OCI-LY1 (cell line): ENCODE data around the gene DCC.

Experiments
- H2AFZ ChIP-seq: fragments of 200-600 bp; sonication (generic), shearing (Covaris generic); 2 replicates; pipeline ENCODE4 v1.6.0; 2014; ENCODE audit warnings: antibody characterized with exemption, mild to moderate bottlenecking, low read length
- H3F3A ChIP-seq: fragments of 200-600 bp; sonication (generic), shearing (Covaris generic); 2 replicates; pipeline ENCODE4 v1.6.0; 2014; ENCODE audit warnings: mild to moderate bottlenecking, antibody characterized with exemption, low read length, moderate library complexity; ENCODE audit not compliant: insufficient read depth
- H3K27ac ChIP-seq: fragments of 200-600 bp; sonication (generic); 2 replicates; pipeline ENCODE4 v1.5.1; 2014; ENCODE audit warnings: low read length, mixed run types, mild to moderate bottlenecking, low read depth; ENCODE audit not compliant: poor library complexity, severe bottlenecking
- H3K27me3 ChIP-seq: fragments of 200-600 bp; sonication (generic); 2 replicates; pipeline ENCODE4 v1.6.0; 2014; ENCODE audit warnings: antibody characterized with exemption, mild to moderate bottlenecking, low read length, moderate library complexity; ENCODE audit not compliant: insufficient read depth
- H3K36me3 ChIP-seq: fragments of 200-600 bp; sonication (generic); 2 replicates; pipeline ENCODE4 v1.6.1; 2014; ENCODE audit warnings: mild to moderate bottlenecking, antibody characterized with exemption, low read length, moderate library complexity, mixed read lengths; ENCODE audit not compliant: insufficient read depth
- H3K4me1 ChIP-seq: fragments of 200-600 bp; sonication (generic); 2 replicates; pipeline ENCODE4 v1.5.1; 2014; ENCODE audit warnings: mild to moderate bottlenecking, low read length, moderate library complexity; ENCODE audit not compliant: insufficient read depth, severe bottlenecking
- H3K4me2 ChIP-seq: fragments of 200-600 bp; sonication (generic), shearing (Covaris generic); 2 replicates; pipeline ENCODE4 v1.6.1; 2014; ENCODE audit warnings: low read length
- H3K4me3 ChIP-seq: fragments of 200-600 bp; sonication (generic); 2 replicates; pipeline ENCODE4 v1.5.1; 2014; ENCODE audit warnings: low read length, low read depth, mild to moderate bottlenecking, mixed read lengths; ENCODE audit not compliant: poor library complexity, severe bottlenecking
- H3K79me2 ChIP-seq: fragments of 200-600 bp; shearing (Covaris generic); 2 replicates; pipeline ENCODE4 v1.6.1; 2016; ENCODE audit warnings: mixed run types, low read length, mixed read lengths; ENCODE audit not compliant: insufficient read depth
- H3K9ac ChIP-seq: fragments of 200-600 bp; sonication (generic), shearing (Covaris generic); 2 replicates; pipeline ENCODE4 v1.6.1; 2014; ENCODE audit warnings: mild to moderate bottlenecking, low read length, mixed read lengths
- H3K9me2 ChIP-seq: fragments of 200-600 bp; sonication (generic), shearing (Covaris generic); 2 replicates; pipeline ENCODE4 v1.6.1; 2014; ENCODE audit warnings: low read depth, mild to moderate bottlenecking, low read length, mixed read lengths
- H3K9me3 ChIP-seq: fragments of 200-600 bp; shearing (Covaris generic); 2 replicates; pipeline ENCODE4 v1.6.1; 2014; ENCODE audit warnings: low read length, mixed read lengths
- H4K20me1 ChIP-seq: fragments of 200-600 bp; sonication (generic), shearing (Covaris generic); 2 replicates; pipeline ENCODE4 v1.6.0; 2016; ENCODE audit warnings: mild to moderate bottlenecking, low read length; ENCODE audit not compliant: insufficient read depth
- CTCF ChIP-seq: fragments of 200-600 bp; sonication (generic), shearing (Covaris generic); IDR thresholded peaks from 2 replicates; pipeline ENCODE4 v1.5.1; 2017; ENCODE audit warnings: mild to moderate bottlenecking, antibody characterized with exemption, low read length, moderate library complexity, mixed read lengths
- EZH2 ChIP-seq: fragments of 200-600 bp; sonication (generic), shearing (Covaris generic); IDR thresholded peaks from 2 replicates; pipeline ENCODE4 v1.8.0; 2017; ENCODE audit warnings: borderline replicate concordance, mixed run types, mild to moderate bottlenecking, antibody characterized with exemption, low read length, moderate library complexity, mixed read lengths

DCC gene

GRCh38 chr18:52387175-52387574, 47.2 kb downstream of the DCC start:
- Histone ChIP-seq H3K79me2 (no peaks in the 10 kb centered on the region), H3K9me3 (no peaks in the 10 kb centered on the region), H3K9ac (no peak overlapping the region), H3K4me2 (no peak overlapping the region), H3K4me1 (no peaks in the 10 kb centered on the region), H2AFZ (no peak overlapping the region), H3K36me3 (no peaks in the 10 kb centered on the region), H3K4me3 (no peak overlapping the region), H3K27me3 (no peaks in the 10 kb centered on the region), H4K20me1 (no peaks in the 10 kb centered on the region), H3F3A (no peaks in the 10 kb centered on the region), H3K27ac (no peak overlapping the region), H3K9me2 (no peaks in the 10 kb centered on the region)
- TF ChIP-seq EZH2 (no peak), CTCF (no peak)

GRCh38 chr18:52391810-52392559, 52.0 kb downstream of the DCC start:
- Histone ChIP-seq H3K36me3 (no peaks in the 10 kb centered on the region), H3K4me2 (no peak overlapping the region), H3K9me2 (no peaks in the 10 kb centered on the region), H2AFZ (no peak overlapping the region), H3K79me2 (no peaks in the 10 kb centered on the region), H3K27me3 (no peaks in the 10 kb centered on the region), H3K4me1 (no peaks in the 10 kb centered on the region), H4K20me1 (no peaks in the 10 kb centered on the region), H3K9me3 (no peaks in the 10 kb centered on the region), H3K27ac (no peak overlapping the region), H3K9ac (no peak overlapping the region), H3F3A (no peaks in the 10 kb centered on the region), H3K4me3 (no peak overlapping the region)
- no peak for TF ChIP-seq CTCF
- no peak for TF ChIP-seq EZH2

- Histone ChIP-seq H2AFZ (no peak overlapping the region), H3K4me3 (no peak overlapping the region), H3K9me2 (no peaks in the 10 kb centered on the region)
Observed at GRCh38 chr18:52394602-52395001, 54.6 kb downstream of the DCC start.

More at GRCh38 chr18:52394602-52395001, 54.6 kb downstream of the DCC start:
- no peak overlapping the region for H3K9ac ChIP-seq
- TF ChIP-seq EZH2 (no peak), CTCF (no peak)
- no peaks in the 10 kb centered on the region for H3K4me1 ChIP-seq
- no peaks in the 10 kb centered on the region for H3K36me3 ChIP-seq
- no peaks in the 10 kb centered on the region for H3K27me3 ChIP-seq
- no peaks in the 10 kb centered on the region for H3F3A ChIP-seq
- H3K27ac ChIP-seq: no peak overlapping the region
- no peak overlapping the region for H3K4me2 ChIP-seq
- H3K79me2 ChIP-seq: no peaks in the 10 kb centered on the region
- H3K9me3 ChIP-seq: no peaks in the 10 kb centered on the region
- H4K20me1 ChIP-seq: no peaks in the 10 kb centered on the region
